H9 (cell line): ENCODE results near the gene ELOVL3. TPM values are rescaled to one million over a fixed set of nuclear protein-coding genes. Genes with fewer than 3 reads are reported as not detected.

ENCODE experiments used
- DNase-seq: peaks from one replicate; pipeline ENCODE4 v3.0.0-alpha.2; 2017
- H2AFZ ChIP-seq: one replicate; pipeline ENCODE4 v1.6.1; 2013; ENCODE audit warnings: mild to moderate bottlenecking, low read length, control low read depth, moderate library complexity
- H2AK5ac ChIP-seq: 2 replicates; pipeline ENCODE4 v1.6.1; 2013; ENCODE audit warnings: low read length, control low read depth, mixed read lengths; ENCODE audit not compliant: insufficient read length
- H2BK120ac ChIP-seq: one replicate; pipeline ENCODE4 v1.6.1; 2013; ENCODE audit warnings: low read depth, mild to moderate bottlenecking, low read length, control low read depth, inconsistent platforms; ENCODE audit not compliant: poor library complexity, severe bottlenecking
- H2BK12ac ChIP-seq: 2 replicates; pipeline ENCODE4 v1.6.1; 2013; ENCODE audit warnings: low read length, control low read depth, mixed read lengths, low read depth; ENCODE audit not compliant: insufficient read length
- H2BK15ac ChIP-seq: 2 replicates; pipeline ENCODE4 v1.6.1; 2013; ENCODE audit warnings: low read depth, low read length, control low read depth
- H2BK20ac ChIP-seq: one replicate; pipeline ENCODE4 v1.6.1; 2013; ENCODE audit warnings: low read depth, mild to moderate bottlenecking, low read length, control low read depth, inconsistent platforms; ENCODE audit not compliant: poor library complexity, severe bottlenecking
- H2BK5ac ChIP-seq: 2 replicates; pipeline ENCODE4 v1.6.1; 2013; ENCODE audit warnings: low read length, control low read depth, mixed read lengths; ENCODE audit not compliant: insufficient read length
- H3K14ac ChIP-seq: 2 replicates; pipeline ENCODE4 v1.6.1; 2013; ENCODE audit warnings: low read length, control low read depth; ENCODE audit not compliant: insufficient read depth
- H3K18ac ChIP-seq: 2 replicates; pipeline ENCODE4 v1.6.1; 2013; ENCODE audit warnings: low read depth, mild to moderate bottlenecking, mixed read lengths, low read length, control low read depth; ENCODE audit not compliant: insufficient read length
- H3K23ac ChIP-seq: 2 replicates; pipeline ENCODE4 v1.6.1; 2013; ENCODE audit warnings: low read length, control low read depth, mixed read lengths, low read depth; ENCODE audit not compliant: insufficient read length
- H3K23me2 ChIP-seq: 2 replicates; pipeline ENCODE4 v1.6.1; 2013; ENCODE audit warnings: low read depth, mild to moderate bottlenecking, mixed read lengths, low read length, control low read depth; ENCODE audit not compliant: insufficient read length, poor library complexity, severe bottlenecking
- H3K27ac ChIP-seq: 2 replicates; pipeline ENCODE4 v1.5.1; 2013; ENCODE audit warnings: low read length, control low read depth, mixed read lengths, low read depth; ENCODE audit not compliant: insufficient read length
- H3K27me3 ChIP-seq: 2 replicates; pipeline ENCODE4 v1.6.1; 2013; ENCODE audit warnings: low read length, control low read depth, inconsistent platforms; ENCODE audit not compliant: insufficient read depth
- H3K4ac ChIP-seq: 2 replicates; pipeline ENCODE4 v1.6.1; 2013; ENCODE audit warnings: low read depth, mild to moderate bottlenecking, control low read depth, inconsistent platforms, low read length, moderate library complexity
- H3K4me1 ChIP-seq: 2 replicates; pipeline ENCODE4 v1.6.1; 2013; ENCODE audit warnings: low read length, control low read depth, inconsistent platforms; ENCODE audit not compliant: insufficient read depth
- H3K4me2 ChIP-seq: 2 replicates; pipeline ENCODE4 v1.6.1; 2013; ENCODE audit warnings: low read length, control low read depth, mixed read lengths; ENCODE audit not compliant: insufficient read length, insufficient read depth
- H3K56ac ChIP-seq: 2 replicates; pipeline ENCODE4 v1.6.1; 2013; ENCODE audit warnings: low read depth, mild to moderate bottlenecking, mixed read lengths, low read length, control low read depth; ENCODE audit not compliant: insufficient read length
- H3K79me1 ChIP-seq: 2 replicates; pipeline ENCODE4 v1.6.1; 2013; ENCODE audit warnings: low read depth, mild to moderate bottlenecking, moderate library complexity, low read length, control low read depth, inconsistent platforms; ENCODE audit not compliant: insufficient read depth, poor library complexity, severe bottlenecking
- H3K79me2 ChIP-seq: 2 replicates; pipeline ENCODE4 v1.6.1; 2013; ENCODE audit warnings: low read length, control low read depth, inconsistent platforms; ENCODE audit not compliant: insufficient read depth
- H3K9ac ChIP-seq: 2 replicates; pipeline ENCODE4 v1.6.1; 2013; ENCODE audit warnings: low read length, control low read depth, mixed read lengths; ENCODE audit not compliant: insufficient read length; ENCODE audit errors: extremely low read depth
- H3K9me3 ChIP-seq: one replicate; pipeline ENCODE4 v1.6.1; 2013; ENCODE audit warnings: low read depth, low read length, inconsistent platforms; ENCODE audit not compliant: control insufficient read depth
- H3T11ph ChIP-seq: one replicate; pipeline ENCODE4 v1.6.1; 2013; ENCODE audit warnings: mild to moderate bottlenecking, low read length, control low read depth, inconsistent platforms
- H4K20me1 ChIP-seq: one replicate; pipeline ENCODE4 v1.6.1; 2013; ENCODE audit not compliant: control insufficient read depth, insufficient read length, insufficient read depth
- H4K5ac ChIP-seq: 2 replicates; pipeline ENCODE4 v1.6.1; 2013; ENCODE audit warnings: low read depth, mild to moderate bottlenecking, mixed read lengths, low read length, control low read depth; ENCODE audit not compliant: insufficient read length
- H4K8ac ChIP-seq: replicated peaks from 2 replicates; pipeline ENCODE4 v1.6.1; 2013; ENCODE audit warnings: low read length, control low read depth, mixed read lengths, low read depth; ENCODE audit not compliant: insufficient read length
- H4K91ac ChIP-seq: 2 replicates; pipeline ENCODE4 v1.6.1; 2013; ENCODE audit warnings: low read depth, mild to moderate bottlenecking, moderate library complexity, mixed read lengths, low read length, control low read depth; ENCODE audit not compliant: insufficient read length
- H3K27ac Mint-ChIP-seq, 3 experiments: 2 replicates in 2 of 3; 3 replicates in 1 of 3; pipeline ENCODE4 v1.8.0; 2020 to 2021; ENCODE audit warnings: mixed read lengths in 3 of 3, mild to moderate bottlenecking in 1 of 3, moderate library complexity in 1 of 3
- H3K27me3 Mint-ChIP-seq: 2 replicates; pipeline ENCODE4 v1.8.0; 2021; ENCODE audit warnings: low read depth, mild to moderate bottlenecking, moderate library complexity, mixed read lengths
- H3K36me3 Mint-ChIP-seq, 3 experiments: 2 replicates in 2 of 3; 3 replicates in 1 of 3; pipeline ENCODE4 v1.8.0; 2020 to 2021; ENCODE audit warnings: low read depth in 3 of 3, mixed read lengths in 3 of 3; ENCODE audit not compliant: insufficient read depth in 1 of 3
- H3K4me1 Mint-ChIP-seq, 2 experiments: 2 replicates each; pipeline ENCODE4 v1.8.0; 2020; ENCODE audit warnings: mixed read lengths in 2 of 2
- H3K4me3 Mint-ChIP-seq, 2 experiments: 2 replicates in 1 of 2; 3 replicates in 1 of 2; pipeline ENCODE4 v1.8.0; 2020 to 2021; ENCODE audit warnings: mild to moderate bottlenecking in 2 of 2, mixed read lengths in 2 of 2, moderate library complexity in 1 of 2
- H3K9me3 Mint-ChIP-seq, 2 experiments: 2 replicates in 1 of 2; 3 replicates in 1 of 2; pipeline ENCODE4 v1.8.0; 2020; ENCODE audit warnings: mild to moderate bottlenecking in 2 of 2, mixed read lengths in 2 of 2, moderate library complexity in 1 of 2
- CTCF ChIP-seq: fragments of 200-600 bp; sonication (generic); conservative IDR thresholded peaks from 3 replicates; pipeline ENCODE4 v1.8.0; 2021; ENCODE audit warnings: antibody characterized with exemption, mild to moderate bottlenecking
- WGBS: extraction: QIAGEN DNeasy Blood & Tissue Kit; methylation state at CpG from one replicate; pipeline ENCODE4 v1.1.7; 2013; ENCODE audit warnings: missing lambda C conversion rate, low lambda C conversion rate, mixed read lengths; ENCODE audit not compliant: insufficient read length; ENCODE audit errors: extremely low coverage; 5-methylcytosine and 5-hydroxymethylcytosine counted together
- total RNA-seq: library from RNA; stranded (reverse); gene quantifications from 2 replicates; pipeline ENCODE4 v1.2.1, GENCODE V29; 2021

ELOVL3 gene
- total RNA-seq, 1 experiment from 2014 or later, result not detected

- no peak overlapping the region for H2BK120ac ChIP-seq
- no peak overlapping the region for H3K4me3 Mint-ChIP-seq
- H3K4me1 ChIP-seq, result no peaks in the 10 kb centered on the region
- H4K5ac ChIP-seq, result no peak overlapping the region
- no peak overlapping the region for H3K9ac ChIP-seq
- H3T11ph ChIP-seq, result no peak overlapping the region
- H3K36me3 Mint-ChIP-seq, result peaks cover 0 to 11% (median 4%) of the 10 kb centered on the region in 3 experiments; a peak in 4 of 7 replicates
- no peaks in the 10 kb centered on the region for H3K23me2 ChIP-seq
- no peaks in the 10 kb centered on the region for H3K27me3 ChIP-seq
- no peaks in the 10 kb centered on the region for H3K4me1 Mint-ChIP-seq
- no CpG with 5 or more reads among the region's 7 CpGs for WGBS
- no peak overlapping the region for H3K4ac ChIP-seq
- H3K27me3 Mint-ChIP-seq, result peaks cover 33% of the 10 kb centered on the region
- no peak overlapping the region for H2BK15ac ChIP-seq
- H3K9me3 ChIP-seq, result peaks cover 18% of the 10 kb centered on the region
- no peak for DNase-seq
- H3K23ac ChIP-seq, result no peak overlapping the region
- H2BK12ac ChIP-seq, result no peak overlapping the region
- no peak overlapping the region for H3K14ac ChIP-seq
- TF ChIP-seq CTCF, result no peak
- no peaks in the 10 kb centered on the region for H4K20me1 ChIP-seq
- no peak overlapping the region for H2BK20ac ChIP-seq
- H3K79me2 ChIP-seq, result no peaks in the 10 kb centered on the region
- peaks cover 40 to 55% of the 10 kb centered on the region in 2 experiments for H3K9me3 Mint-ChIP-seq
- H2AK5ac ChIP-seq, result no peak overlapping the region
- no peak overlapping the region for H3K4me2 ChIP-seq
- no peak overlapping the region for H3K56ac ChIP-seq
- H3K27ac ChIP-seq, result no peak overlapping the region
- no peak overlapping the region for H4K91ac ChIP-seq
- H2BK5ac ChIP-seq, result no peak overlapping the region
- H3K27ac Mint-ChIP-seq, result no peak overlapping the region
- no peak overlapping the region for H2AFZ ChIP-seq
- H3K18ac ChIP-seq, result no peak overlapping the region
- no peaks in the 10 kb centered on the region for H3K79me1 ChIP-seq
- no peak overlapping the region for H4K8ac ChIP-seq
These were observed 34.1 kb upstream of the ELOVL3 start for GRCh38 chr10:102191956-102192355.
